NCI-H146 treated with DMSO at 0.1 percent for 48 hours (cell line): ENCODE data around the gene KCNA3.

Experiments
- DNase-seq: peaks from one replicate; lab custom pipeline; 2025; ENCODE audit not compliant: unreplicated experiment; lab: John Stamatoyannopoulos, UW

The KCNA3 gene

GRCh38 chr1:110639724-110640386 lies 34.9 kb downstream of the KCNA3 start:
- DNase-seq = no peak

GRCh38 chr1:110638556-110638955 lies 36.2 kb downstream of the KCNA3 start:
- DNase-seq = no peak

- no peak for DNase-seq
Measured at GRCh38 chr1:110638058-110638457, 36.7 kb downstream of the KCNA3 start.

- DNase-seq = no peak
Measured at GRCh38 chr1:110637475-110637874, 37.3 kb downstream of the KCNA3 start.

- no peak for DNase-seq
Measured at GRCh38 chr1:110636149-110636935, 38.4 kb downstream of the KCNA3 start.

GRCh38 chr1:110635434-110635833 lies 39.3 kb downstream of the KCNA3 start:
- no peak for DNase-seq

GRCh38 chr1:110634455-110635311 lies 40.1 kb downstream of the KCNA3 start:
- DNase-seq = no peak

GRCh38 chr1:110634086-110634454 lies 40.7 kb downstream of the KCNA3 start:
- DNase-seq = no peak

GRCh38 chr1:110633646-110634030 lies 41.1 kb downstream of the KCNA3 start:
- no peak for DNase-seq

- no peak for DNase-seq
Measured at GRCh38 chr1:110631836-110632620, 42.7 kb downstream of the KCNA3 start.

GRCh38 chr1:110630839-110631663 lies 43.7 kb downstream of the KCNA3 start:
- peak; percentile 63 for DNase-seq

GRCh38 chr1:110628323-110629105 lies 46.2 kb downstream of the KCNA3 start:
- DNase-seq = no peak

GRCh38 chr1:110627764-110628163 lies 47.0 kb downstream of the KCNA3 start:
- DNase-seq = no peak

- DNase-seq = no peak
Measured at GRCh38 chr1:110626889-110627288, 47.9 kb downstream of the KCNA3 start.
